K562 (cell line): ENCODE measurements around the gene FAM234B.

Experiments
- CTCF ChIP-seq, 3 experiments: IDR thresholded peaks in 2 of 3; conservative IDR thresholded peaks in 1 of 3; 2 replicates each; pipeline ENCODE4 v1.5.1; 2011 to 2012; ENCODE audit warnings: low read length in 3 of 3, mild to moderate bottlenecking in 3 of 3, control low read depth in 2 of 3, improper control_type of control experiment in 1 of 3, inconsistent platforms in 1 of 3, low read depth in 1 of 3, mixed read lengths in 1 of 3, moderate library complexity in 1 of 3; ENCODE audit not compliant: insufficient read depth in 2 of 3
- TAF7 ChIP-seq: fragments of 450-650 bp; IDR thresholded peaks from 2 replicates; pipeline ENCODE4 v1.6.1; 2016; ENCODE audit warnings: missing genetic modification characterization, missing compliant biosample characterization

GRCh38 chr12:13126494-13126893 is 82.3 kb downstream of the FAM234B start:
- no peak for TF ChIP-seq TAF7 (tag)
- TF ChIP-seq CTCF (IDR thresholded peaks at IDR 0.05 in 2 of 3, conservative IDR thresholded peaks at IDR 0.05 in 1 of 3; ENCODE audit: insufficient read depth in 2 of 3, low read depth in 1 of 3, low read length in 3 of 3), result no peak
